NCI-H1694 treated with DMSO at 0.1 percent for 48 hours (cell line): Measurements from ENCODE around the gene PTPRF.
"Not testable (repeated sequence)": the region's sequence is repeated elsewhere in the genome, so short reads cannot be mapped to it uniquely, and the experiment has no call there.

ENCODE experiments used
- DNase-seq: peaks from one replicate; lab custom pipeline; 2025; lab: John Stamatoyannopoulos, UW

Gene PTPRF

GRCh38 chr1:43634721-43635120 is 104.0 kb downstream of the PTPRF start:
- no peak for DNase-seq

GRCh38 chr1:43636006-43636641 is 105.4 kb downstream of the PTPRF start:
- DNase-seq: no peak

- DNase-seq: no peak
These were observed 106.6 kb downstream of the PTPRF start for GRCh38 chr1:43637267-43637666.

GRCh38 chr1:43638381-43638780 is 107.7 kb downstream of the PTPRF start:
- not testable (repeated sequence) for DNase-seq

DNA sequence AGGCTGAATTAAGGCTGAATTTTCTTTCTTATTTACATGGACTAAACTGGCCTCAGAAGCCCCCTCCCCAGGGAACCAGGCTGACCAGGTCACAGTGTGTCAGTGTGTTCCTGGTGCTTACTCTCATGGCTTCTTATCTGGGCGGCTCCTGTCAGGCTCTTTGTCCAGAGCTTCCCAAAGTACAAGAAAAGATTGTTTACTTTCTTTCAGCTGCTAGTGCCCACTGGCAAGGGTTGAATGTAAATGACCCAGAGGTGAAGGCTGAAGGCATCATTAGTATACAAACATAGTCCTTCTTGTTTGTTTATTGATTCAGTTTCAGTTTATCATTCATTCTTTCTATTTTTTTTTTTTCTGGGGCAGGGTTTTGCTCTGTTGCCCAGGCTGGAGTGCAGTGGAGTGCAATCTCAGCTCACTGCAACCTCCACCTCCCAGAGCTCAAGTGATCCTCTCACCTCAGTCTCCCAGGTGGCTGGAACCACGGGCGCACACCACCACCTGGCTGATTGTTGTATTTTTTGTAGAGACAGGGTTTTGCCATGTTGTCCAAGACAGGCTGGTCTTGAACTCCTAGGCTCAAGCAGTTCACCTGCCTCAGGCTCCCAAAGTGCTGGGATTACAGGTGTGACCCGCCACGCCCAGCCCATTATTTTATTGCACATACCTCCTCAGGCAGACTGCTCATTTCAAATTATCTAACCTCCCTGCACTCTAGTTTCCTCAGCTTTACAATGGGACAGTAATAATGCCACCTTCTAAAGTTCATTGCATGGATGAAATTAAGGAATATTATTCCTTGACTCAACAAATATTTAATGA is 109.5 kb downstream of the PTPRF start:
- no peak for DNase-seq

GRCh38 chr1:43644558-43644957 is 113.9 kb downstream of the PTPRF start:
- DNase-seq: no peak

DNA sequence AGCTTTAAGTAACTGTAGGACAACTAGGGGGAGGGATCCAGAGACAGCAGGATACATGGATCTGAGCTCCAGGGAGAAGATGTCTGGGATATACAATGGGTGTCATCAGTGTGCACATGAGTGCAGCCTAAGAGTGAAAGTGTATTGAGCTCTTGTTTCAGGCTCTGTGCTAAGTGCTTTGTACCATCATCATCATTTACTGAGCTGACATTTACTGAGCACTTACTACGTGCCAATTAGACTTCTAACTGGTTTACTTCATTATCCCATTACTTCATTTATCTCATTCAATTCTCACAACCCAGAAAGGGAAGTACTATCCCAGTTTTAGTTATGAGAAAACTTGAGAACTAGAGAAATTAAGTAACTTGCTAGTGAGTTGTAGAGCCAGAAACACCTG is 114.8 kb downstream of the PTPRF start:
- DNase-seq: no peak

GRCh38 chr1:43647331-43647730 is 116.6 kb downstream of the PTPRF start:
- not testable (repeated sequence) for DNase-seq

- no peak for DNase-seq
These were observed 117.7 kb downstream of the PTPRF start for GRCh38 chr1:43648221-43648847.

- no peak for DNase-seq
These were observed 118.3 kb downstream of the PTPRF start for GRCh38 chr1:43648876-43649477.

DNA sequence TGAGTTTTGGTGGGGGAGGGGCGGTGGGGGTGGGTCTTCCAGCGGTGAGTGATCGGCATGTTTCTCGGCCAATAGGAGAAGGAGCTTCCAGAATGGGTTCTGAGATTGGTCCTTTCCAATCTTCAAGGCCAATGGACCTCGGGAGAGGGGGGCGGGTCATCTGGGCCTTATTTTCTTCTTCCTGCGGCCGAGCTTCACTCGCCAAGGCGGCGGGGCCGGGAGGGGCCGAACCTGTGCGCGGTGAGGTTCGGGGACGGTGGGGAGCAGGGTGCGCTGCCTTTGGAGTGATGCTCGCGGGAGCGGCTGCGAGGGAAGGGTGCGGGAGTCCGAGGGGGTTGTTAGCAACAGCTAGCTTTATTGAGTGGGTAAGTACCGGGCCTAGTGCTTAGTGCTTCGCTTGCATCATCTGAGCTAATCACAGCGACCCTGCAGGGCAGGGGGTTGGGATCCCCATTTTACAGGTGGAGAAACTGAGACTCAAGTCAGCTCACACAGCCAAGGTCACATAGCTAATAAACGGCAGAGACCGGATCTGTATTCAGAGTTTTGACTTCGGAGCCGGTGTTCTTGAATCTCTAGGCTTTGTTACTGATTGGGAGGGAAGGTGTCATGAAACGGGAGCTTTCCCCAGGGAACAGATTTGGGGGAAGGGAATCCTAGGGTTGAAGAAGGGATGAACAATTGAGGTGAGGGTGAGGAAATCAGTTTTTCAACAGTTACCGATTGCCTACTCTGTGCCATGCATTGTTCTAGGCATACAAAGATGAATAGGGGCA is 119.8 kb downstream of the PTPRF start:
- peak; percentile 97 for DNase-seq

DNA sequence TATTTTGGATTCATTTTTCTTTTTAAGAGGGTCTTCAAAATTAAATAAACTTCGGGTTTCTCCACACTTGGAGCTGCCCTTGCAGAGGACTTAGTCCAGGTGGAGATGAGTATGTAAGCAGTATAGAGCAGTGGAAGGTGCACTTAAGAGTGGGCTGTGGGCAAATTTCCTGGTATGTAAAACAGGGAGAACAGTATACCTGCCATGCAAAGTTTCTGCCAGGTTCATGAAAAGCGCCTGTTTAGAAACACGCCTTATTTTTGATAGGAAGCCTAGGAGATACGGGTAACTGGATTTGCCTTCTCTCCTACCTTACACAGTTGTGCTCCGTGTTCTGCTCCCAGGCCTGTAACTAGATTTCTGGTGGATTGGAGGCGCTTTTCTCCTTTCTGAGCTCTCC is 120.5 kb downstream of the PTPRF start:
- DNase-seq: no peak

GRCh38 chr1:43651902-43652301 is 121.2 kb downstream of the PTPRF start:
- no peak for DNase-seq

- DNase-seq: no peak
These were observed 122.7 kb downstream of the PTPRF start for GRCh38 chr1:43653339-43653738.

GRCh38 chr1:43653893-43654292 is 123.2 kb downstream of the PTPRF start:
- DNase-seq: no peak

DNA sequence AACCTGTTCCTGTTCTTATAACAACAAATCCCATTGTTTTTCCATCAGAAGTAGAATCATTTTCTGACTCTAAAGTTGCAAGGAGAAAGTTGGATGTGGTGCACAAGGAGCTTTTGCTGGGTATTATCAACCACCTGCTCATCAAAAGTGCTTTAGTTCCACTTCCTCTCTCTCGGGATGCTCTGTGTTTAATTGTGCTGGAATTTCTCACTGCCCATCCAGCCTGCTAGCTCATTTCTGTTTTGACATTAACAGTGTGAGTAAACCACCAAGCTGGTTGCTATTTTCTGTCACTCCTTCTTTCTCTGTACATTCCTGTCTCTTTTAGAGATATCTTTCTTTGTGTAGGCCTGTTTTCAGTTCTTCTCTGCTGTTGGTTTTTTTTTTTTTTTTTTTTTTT is 125.3 kb downstream of the PTPRF start:
- DNase-seq: no peak

DNA sequence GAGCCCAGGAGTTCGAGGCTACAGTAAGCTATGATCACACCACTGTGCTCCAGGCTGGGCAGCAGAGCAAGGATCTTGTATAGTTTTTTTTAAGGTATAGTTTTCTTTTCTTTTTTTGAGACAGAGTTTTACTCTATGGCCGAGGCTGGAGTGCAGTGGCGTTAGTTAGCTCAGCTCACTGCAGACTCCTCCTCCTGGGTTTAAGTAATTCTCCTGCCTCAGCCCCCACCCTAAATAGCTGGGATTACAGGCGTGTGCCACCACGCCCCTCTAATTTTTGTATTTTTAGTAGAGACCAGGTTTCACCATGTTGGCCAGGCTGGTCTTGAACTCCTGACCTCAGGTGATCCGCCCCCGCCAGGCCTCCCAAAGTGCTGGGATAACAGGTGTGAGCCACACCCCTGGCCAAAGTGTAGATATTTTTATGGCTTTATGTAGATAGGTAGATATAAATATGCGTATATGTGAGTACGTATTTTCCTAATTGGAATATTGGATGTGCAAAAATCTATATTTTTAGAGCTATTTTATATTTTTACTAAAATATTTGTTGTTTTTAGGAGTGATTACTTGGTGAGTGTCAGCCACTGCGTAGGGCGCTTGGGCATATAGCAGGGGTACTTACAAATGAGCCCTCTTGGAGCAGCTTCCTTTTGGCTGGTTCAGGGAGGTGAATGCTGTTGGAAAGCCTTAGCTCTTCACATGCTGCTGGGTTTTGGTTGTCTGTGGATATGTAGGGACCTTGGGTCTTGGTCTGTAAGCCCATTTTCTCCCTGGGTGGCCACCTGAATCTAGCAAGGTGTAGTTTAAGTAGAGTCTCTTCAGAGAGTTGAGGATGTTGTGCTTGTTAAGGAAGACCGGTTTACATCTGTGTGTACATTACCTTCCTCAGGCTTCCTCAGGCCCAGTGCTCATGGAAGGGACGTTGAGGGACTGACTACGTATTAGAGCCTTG is 128.8 kb downstream of the PTPRF start:
- no peak for DNase-seq

- no peak for DNase-seq
These were observed 129.7 kb downstream of the PTPRF start for GRCh38 chr1:43660355-43660754.

GRCh38 chr1:43664369-43664768 is 133.7 kb downstream of the PTPRF start:
- DNase-seq: no peak

DNA sequence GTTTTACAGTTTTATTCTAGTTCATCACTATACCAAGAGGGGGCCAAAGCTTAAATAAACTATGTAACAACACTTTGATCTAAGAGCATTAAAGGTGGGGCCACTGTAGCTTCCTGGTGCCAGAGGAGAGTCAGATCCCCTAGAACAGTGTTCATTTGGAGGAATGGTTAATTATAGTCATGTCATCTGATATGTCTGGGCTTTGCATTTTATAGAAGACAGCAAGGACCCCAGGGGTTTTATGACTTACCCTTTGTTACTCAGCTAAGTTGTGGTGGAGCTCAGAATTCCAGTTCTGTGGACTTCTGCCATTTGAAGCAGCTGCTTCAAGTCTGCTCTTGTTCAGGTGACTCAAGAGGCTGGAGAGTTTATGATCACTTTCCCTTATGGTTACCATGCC is 135.9 kb downstream of the PTPRF start:
- DNase-seq: no peak

DNA sequence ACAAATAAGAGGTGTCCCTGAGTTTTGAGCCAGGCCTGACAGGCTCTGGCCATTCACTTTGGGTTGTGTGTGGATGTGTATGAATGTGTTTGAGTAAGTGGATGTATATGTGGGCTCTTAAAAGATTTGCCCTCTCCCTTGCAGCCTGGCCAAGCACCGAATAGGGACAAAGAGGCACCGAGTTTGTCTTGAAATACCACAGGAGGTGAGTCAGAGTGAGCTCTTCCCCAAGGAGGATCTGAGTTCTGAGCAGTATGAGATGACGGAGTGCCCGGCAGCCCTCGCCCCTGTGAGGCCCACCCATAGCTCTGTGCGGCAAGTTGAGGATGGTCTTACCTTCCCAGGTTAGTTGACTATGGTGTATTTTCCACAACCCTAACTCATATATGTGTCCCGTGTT is 138.3 kb downstream of the PTPRF start:
- DNase-seq: no peak
